GM12878 (cell line): Measurements from ENCODE around the gene NELL1. TPM values are rescaled to one million over a fixed set of nuclear protein-coding genes. Genes with fewer than 3 reads are reported as not detected.

Experiments used
- ATAC-seq: fragments of 200-7000 bp; cut with Tn5 transposase; 3 replicates; pipeline ENCODE4 v1.9.1; 2020; ENCODE audit warnings: mild to moderate bottlenecking, moderate library complexity
- BruUV-seq: library from RNA; stranded (reverse); fragments of 400-500 nt; replicated peaks from 2 replicates; lab custom pipeline; 2021; lab: Mats Ljungman, UMichigan
- CTCF ChIA-PET: fragments of 300-600 bp; sonication (Branson Sonifier 250); formaldehyde crosslinking; extraction: SDS; loops from one replicate; lab custom pipeline; 2021; ENCODE audit warnings: inconsistent platforms; lab: Yijun Ruan, JAX
- POLR2A ChIA-PET: fragments of 350-600 bp; formaldehyde crosslinking; extraction: SDS; loops from one replicate; lab custom pipeline; 2021; ENCODE audit warnings: inconsistent platforms; lab: Charles Lee
- RAD21 ChIA-PET: fragments of 300-600 bp; sonication (Branson Sonifier 250); formaldehyde crosslinking; loops from one replicate; lab custom pipeline; 2023; ENCODE audit warnings: antibody characterized with exemption; ENCODE audit not compliant: unreplicated experiment; lab: Charles Lee
- SMC1A ChIA-PET: fragments of 300-600 bp; sonication (Branson Sonifier 250); formaldehyde crosslinking; loops from one replicate; lab custom pipeline; 2023; ENCODE audit not compliant: unreplicated experiment, uncharacterized antibody; lab: Charles Lee
- DNase-seq: peaks from one replicate; pipeline ENCODE4 v3.0.0-alpha.2; 2011; ENCODE audit warnings: low read depth, low spot score
- FAIRE-seq: peaks from 3 replicates; lab custom pipeline; 2011; peaks lifted over from hg19 to GRCh38; lab: Jason Lieb, UNC
- H2AFZ ChIP-seq: 2 replicates; pipeline ENCODE4 v1.6.0; 2011; ENCODE audit warnings: low read depth, low read length, control low read depth; ENCODE audit not compliant: control insufficient read depth
- H3K27ac ChIP-seq: 2 replicates; pipeline ENCODE4 v1.5.1; 2011; ENCODE audit warnings: control low read depth; ENCODE audit not compliant: control insufficient read depth, insufficient read depth
- H3K27me3 ChIP-seq, 2 experiments: replicated peaks in 1 of 2; 2 replicates each; pipeline versions ENCODE4 v1.6.0 to v1.6.1; 2011; ENCODE audit warnings: low read length in 1 of 2; ENCODE audit not compliant: control insufficient read depth in 2 of 2, insufficient read depth in 2 of 2
- H3K36me3 ChIP-seq, 2 experiments: 2 replicates each; pipeline ENCODE4 v1.5.1; 2011; ENCODE audit warnings: low read length in 1 of 2; ENCODE audit not compliant: control insufficient read depth in 2 of 2, insufficient read depth in 2 of 2
- H3K4me1 ChIP-seq: 2 replicates; pipeline ENCODE4 v1.6.1; 2011; ENCODE audit warnings: mild to moderate bottlenecking, low read length, moderate library complexity, mixed read lengths; ENCODE audit not compliant: control insufficient read depth, insufficient read depth
- H3K4me2 ChIP-seq: 2 replicates; pipeline ENCODE4 v1.6.0; 2011; ENCODE audit warnings: control low read depth; ENCODE audit not compliant: control insufficient read depth, insufficient read depth
- H3K4me3 ChIP-seq: fragments of 200-600 bp; sonication (generic); 2 replicates; pipeline ENCODE4 v1.5.1; 2016
- H3K79me2 ChIP-seq: 2 replicates; pipeline ENCODE4 v1.6.0; 2011; ENCODE audit warnings: low read length; ENCODE audit not compliant: control insufficient read depth, insufficient read depth
- H3K9ac ChIP-seq: 2 replicates; pipeline ENCODE4 v1.8.0; 2011; ENCODE audit warnings: low read length, control low read depth, mixed read lengths; ENCODE audit not compliant: control insufficient read depth, insufficient read depth
- H3K9me3 ChIP-seq: replicated peaks from 3 replicates; pipeline ENCODE4 v1.5.1; 2011; ENCODE audit warnings: mild to moderate bottlenecking, low read length; ENCODE audit not compliant: control insufficient read depth, insufficient read depth
- H4K20me1 ChIP-seq: 2 replicates; pipeline ENCODE4 v1.6.0; 2011; ENCODE audit not compliant: control insufficient read depth, insufficient read depth
- BHLHE40 ChIP-seq, 2 experiments: fragments of 450-650 bp in 1 of 2; IDR thresholded peaks; 2 replicates each; pipeline ENCODE4 v1.6.1; 2011 to 2017; ENCODE audit warnings: low read depth in 2 of 2, borderline replicate concordance in 1 of 2, improper control_type of control experiment in 1 of 2, low read length in 1 of 2, mild to moderate bottlenecking in 1 of 2
- CBFB ChIP-seq: IDR thresholded peaks from 2 replicates; pipeline ENCODE4 v1.6.1; 2016; ENCODE audit warnings: antibody characterized with exemption, low read depth
- CHD2 ChIP-seq: IDR thresholded peaks from 2 replicates; pipeline ENCODE4 v1.6.1; 2011; ENCODE audit warnings: low read depth, low read length, improper control_type of control experiment, borderline replicate concordance
- CREB1 ChIP-seq: IDR thresholded peaks from 2 replicates; pipeline ENCODE4 v1.6.1; 2012; ENCODE audit warnings: low read depth, mild to moderate bottlenecking, inconsistent platforms
- EZH2 ChIP-seq: IDR thresholded peaks from 2 replicates; pipeline ENCODE4 v1.6.1; 2012; ENCODE audit warnings: low read depth, mild to moderate bottlenecking, control low read depth, inconsistent platforms, low read length, borderline replicate concordance; ENCODE audit not compliant: control insufficient read depth
- IRF4 ChIP-seq: IDR thresholded peaks from 2 replicates; pipeline ENCODE4 v1.6.1; 2011; ENCODE audit warnings: low read depth, low read length
- NFYB ChIP-seq: IDR thresholded peaks from 2 replicates; pipeline ENCODE4 v1.6.1; 2011; ENCODE audit warnings: low read depth, mild to moderate bottlenecking, low read length, improper control_type of control experiment, moderate library complexity; ENCODE audit not compliant: insufficient read depth
- PAX5 ChIP-seq: IDR thresholded peaks from 2 replicates; pipeline ENCODE4 v1.6.1; 2011; ENCODE audit warnings: low read depth, low read length, borderline replicate concordance
- SIX5 ChIP-seq: IDR thresholded peaks from 2 replicates; pipeline ENCODE4 v1.6.1; 2011; ENCODE audit warnings: mild to moderate bottlenecking, low read depth, low read length, moderate library complexity; ENCODE audit not compliant: severe bottlenecking
- TARDBP ChIP-seq: IDR thresholded peaks from 2 replicates; pipeline ENCODE4 v1.6.1; 2016; ENCODE audit warnings: borderline replicate concordance
- YY1 ChIP-seq: IDR thresholded peaks from 2 replicates; pipeline ENCODE4 v1.6.1; 2011; ENCODE audit warnings: low read depth, mild to moderate bottlenecking, low read length
- ZNF217 ChIP-seq: fragments of 450-650 bp; IDR thresholded peaks from 2 replicates; pipeline ENCODE4 v1.6.1; 2017; ENCODE audit warnings: antibody characterized with exemption, mild to moderate bottlenecking
- WGBS: methylation state at CpG from one replicate; pipeline ENCODE4 v1.1.6; 2016; ENCODE audit warnings: low lambda C conversion rate; ENCODE audit not compliant: insufficient replicate concordance, insufficient coverage; ENCODE audit errors: missing lambda C conversion rate; 5-methylcytosine and 5-hydroxymethylcytosine counted together
- in situ Hi-C: fragments of 300-500 bp; cut with MboI; formaldehyde crosslinking; loops from 9 replicates; pipeline ENCODE4 v1.14.3; 2018; ENCODE audit warnings: mixed read lengths
- intact Hi-C: fragments of 100-400 bp; cut with micrococcal nuclease; formaldehyde crosslinking; loops from one replicate; pipeline ENCODE4 v1.14.2; 2022; ENCODE audit not compliant: unreplicated experiment
- polyA plus RNA-seq, 11 experiments: library from polyadenylated mRNA; depleted of rRNA in 4 of 11; unstranded in 6 of 11; stranded (reverse) in 5 of 11; fragments of >200 nt; fragmentation: Nextera tagmentation in 4 of 11; fragmentation: Illumina TruSeq in 1 of 11; extraction: Ambion mirVana in 4 of 11; extraction: Trizol in 1 of 11; gene quantifications; 1 replicate in 1 of 11; 2 replicates in 10 of 11; pipeline versions ENCODE4 v1.2.1 to v1.2.3, GENCODE V29; 2011 to 2016; ENCODE audit warnings: inconsistent platforms in 2 of 11, missing spikeins in 2 of 11, low read depth in 1 of 11
- total RNA-seq, 4 experiments: library from RNA; depleted of rRNA in 3 of 4; stranded (reverse); fragments of >200 nt in 3 of 4; fragmentation: Illumina TruSeq in 1 of 4; extraction: Trizol in 1 of 4; gene quantifications; 2 replicates each; pipeline versions ENCODE4 v1.2.1 to v1.2.3, GENCODE V29; 2013 to 2021
- TF ChIP-seq, protein P1 (sequence below): fragments of 450-650 bp; IDR thresholded peaks from 2 replicates; pipeline ENCODE4 v1.6.1; 2016; ENCODE audit warnings: mild to moderate bottlenecking, moderate library complexity, borderline replicate concordance
- TF ChIP-seq, protein P2 (sequence below): IDR thresholded peaks from 2 replicates; pipeline ENCODE4 v1.6.1; 2012; ENCODE audit warnings: low read depth, low read length, improper control_type of control experiment
- TF ChIP-seq, protein P3 (sequence below): IDR thresholded peaks from 2 replicates; pipeline ENCODE4 v1.6.1; 2011; ENCODE audit warnings: borderline replicate concordance, low read depth, mild to moderate bottlenecking, moderate library complexity, low read length; ENCODE audit not compliant: insufficient read depth, poor library complexity, severe bottlenecking
- TF ChIP-seq, protein P4 (sequence below): IDR thresholded peaks from 2 replicates; pipeline ENCODE4 v1.6.1; 2012; ENCODE audit warnings: low read depth, low read length, improper control_type of control experiment

NELL1 gene
- total and polyA plus RNA-seq, 10 of the 15 experiments (the other 5 are each of a cell fraction or from before 2014, with no cell fraction given) = 0.02 to 0.12 TPM; not detected in 8

DNA sequence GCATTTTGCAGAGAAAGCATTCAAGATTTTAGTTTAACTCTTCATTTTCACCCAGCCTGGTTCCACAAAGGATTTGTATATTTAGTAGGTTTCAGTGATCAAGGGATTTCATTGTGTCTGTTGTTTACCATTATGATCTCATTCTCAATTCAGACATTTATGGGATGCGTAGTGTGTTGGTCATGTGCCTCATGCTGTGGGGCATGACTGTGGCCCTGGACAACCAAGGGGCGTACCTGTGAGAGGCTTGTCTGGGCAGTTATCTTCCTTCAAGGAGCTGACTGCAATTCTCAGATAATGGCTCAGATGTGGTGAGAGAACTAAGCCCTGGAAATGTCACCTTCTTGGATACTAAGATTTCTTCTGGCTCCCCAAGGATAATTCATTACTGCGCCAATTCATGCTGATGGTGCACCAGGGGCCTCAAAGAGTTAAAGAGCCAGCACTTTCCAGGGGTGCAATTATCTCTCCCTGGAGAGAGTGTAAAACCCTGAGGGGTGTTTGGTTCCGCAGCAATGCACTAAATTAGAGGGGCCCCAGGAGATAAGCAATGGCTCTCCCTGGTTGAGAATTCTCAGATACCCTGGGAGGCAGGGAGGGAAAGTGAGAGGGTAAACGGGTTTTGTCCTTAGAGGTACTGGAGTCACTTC lies 37.7 kb upstream of the NELL1 start (continued):
- TF ChIP-seq, protein P1, sequence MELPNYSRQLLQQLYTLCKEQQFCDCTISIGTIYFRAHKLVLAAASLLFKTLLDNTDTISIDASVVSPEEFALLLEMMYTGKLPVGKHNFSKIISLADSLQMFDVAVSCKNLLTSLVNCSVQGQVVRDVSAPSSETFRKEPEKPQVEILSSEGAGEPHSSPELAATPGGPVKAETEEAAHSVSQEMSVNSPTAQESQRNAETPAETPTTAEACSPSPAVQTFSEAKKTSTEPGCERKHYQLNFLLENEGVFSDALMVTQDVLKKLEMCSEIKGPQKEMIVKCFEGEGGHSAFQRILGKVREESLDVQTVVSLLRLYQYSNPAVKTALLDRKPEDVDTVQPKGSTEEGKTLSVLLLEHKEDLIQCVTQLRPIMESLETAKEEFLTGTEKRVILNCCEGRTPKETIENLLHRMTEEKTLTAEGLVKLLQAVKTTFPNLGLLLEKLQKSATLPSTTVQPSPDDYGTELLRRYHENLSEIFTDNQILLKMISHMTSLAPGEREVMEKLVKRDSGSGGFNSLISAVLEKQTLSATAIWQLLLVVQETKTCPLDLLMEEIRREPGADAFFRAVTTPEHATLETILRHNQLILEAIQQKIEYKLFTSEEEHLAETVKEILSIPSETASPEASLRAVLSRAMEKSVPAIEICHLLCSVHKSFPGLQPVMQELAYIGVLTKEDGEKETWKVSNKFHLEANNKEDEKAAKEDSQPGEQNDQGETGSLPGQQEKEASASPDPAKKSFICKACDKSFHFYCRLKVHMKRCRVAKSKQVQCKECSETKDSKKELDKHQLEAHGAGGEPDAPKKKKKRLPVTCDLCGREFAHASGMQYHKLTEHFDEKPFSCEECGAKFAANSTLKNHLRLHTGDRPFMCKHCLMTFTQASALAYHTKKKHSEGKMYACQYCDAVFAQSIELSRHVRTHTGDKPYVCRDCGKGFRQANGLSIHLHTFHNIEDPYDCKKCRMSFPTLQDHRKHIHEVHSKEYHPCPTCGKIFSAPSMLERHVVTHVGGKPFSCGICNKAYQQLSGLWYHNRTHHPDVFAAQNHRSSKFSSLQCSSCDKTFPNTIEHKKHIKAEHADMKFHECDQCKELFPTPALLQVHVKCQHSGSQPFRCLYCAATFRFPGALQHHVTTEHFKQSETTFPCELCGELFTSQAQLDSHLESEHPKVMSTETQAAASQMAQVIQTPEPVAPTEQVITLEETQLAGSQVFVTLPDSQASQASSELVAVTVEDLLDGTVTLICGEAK = no peak

DNA sequence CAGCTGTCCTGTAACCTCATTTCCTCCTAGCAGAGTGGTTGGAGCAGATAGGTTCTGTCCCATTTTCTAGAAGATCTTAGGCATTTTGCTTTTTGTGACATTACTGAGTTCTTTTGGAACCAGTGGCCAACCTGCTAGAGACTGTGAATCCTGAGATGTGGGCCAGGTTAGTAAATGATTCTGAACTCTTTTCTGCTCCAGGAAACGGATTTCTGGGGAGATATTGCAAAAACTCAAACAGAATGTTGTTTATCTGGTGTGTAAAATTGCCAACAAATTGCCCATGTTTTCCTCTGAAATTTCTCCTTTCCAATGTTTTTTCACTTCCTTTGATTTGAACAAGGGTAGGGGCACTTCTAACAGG lies 37.2 kb upstream of the NELL1 start:
- ChIA-PET CTCF (no interaction called here), POLR2A (no interaction called here), SMC1A (no interaction called here), RAD21 (no interaction called here)
- FAIRE-seq (no peak), DNase-seq (no peak), ATAC-seq (no peak)
- no peaks in the 10 kb centered on the region for H3K79me2 ChIP-seq
- no peak overlapping the region for H3K9ac ChIP-seq
- no peak overlapping the region for H3K27ac ChIP-seq
- H4K20me1 ChIP-seq = no peaks in the 10 kb centered on the region
- no peak overlapping the region for H3K4me2 ChIP-seq
- no peaks in the 10 kb centered on the region for H3K27me3 ChIP-seq
- no peaks in the 10 kb centered on the region for H3K4me1 ChIP-seq
- in situ Hi-C loops = no loop called here
- H2AFZ ChIP-seq = no peak overlapping the region
- no TSS peak for BruUV-seq
- no peak for TF ChIP-seq BHLHE40 (IDR thresholded peaks at IDR 0.05; ENCODE audit: borderline replicate concordance in 1 of 2, low read depth in 2 of 2, low read length in 1 of 2)
- TF ChIP-seq, protein P2, sequence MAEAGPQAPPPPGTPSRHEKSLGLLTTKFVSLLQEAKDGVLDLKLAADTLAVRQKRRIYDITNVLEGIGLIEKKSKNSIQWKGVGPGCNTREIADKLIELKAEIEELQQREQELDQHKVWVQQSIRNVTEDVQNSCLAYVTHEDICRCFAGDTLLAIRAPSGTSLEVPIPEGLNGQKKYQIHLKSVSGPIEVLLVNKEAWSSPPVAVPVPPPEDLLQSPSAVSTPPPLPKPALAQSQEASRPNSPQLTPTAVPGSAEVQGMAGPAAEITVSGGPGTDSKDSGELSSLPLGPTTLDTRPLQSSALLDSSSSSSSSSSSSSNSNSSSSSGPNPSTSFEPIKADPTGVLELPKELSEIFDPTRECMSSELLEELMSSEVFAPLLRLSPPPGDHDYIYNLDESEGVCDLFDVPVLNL = no peak
- TF ChIP-seq IRF4 = no peak
- no peak for TF ChIP-seq CREB1
- no peak for TF ChIP-seq TARDBP
- no peak for TF ChIP-seq YY1
- TF ChIP-seq SIX5 = no peak
- no peak for TF ChIP-seq PAX5
- TF ChIP-seq, protein P3, sequence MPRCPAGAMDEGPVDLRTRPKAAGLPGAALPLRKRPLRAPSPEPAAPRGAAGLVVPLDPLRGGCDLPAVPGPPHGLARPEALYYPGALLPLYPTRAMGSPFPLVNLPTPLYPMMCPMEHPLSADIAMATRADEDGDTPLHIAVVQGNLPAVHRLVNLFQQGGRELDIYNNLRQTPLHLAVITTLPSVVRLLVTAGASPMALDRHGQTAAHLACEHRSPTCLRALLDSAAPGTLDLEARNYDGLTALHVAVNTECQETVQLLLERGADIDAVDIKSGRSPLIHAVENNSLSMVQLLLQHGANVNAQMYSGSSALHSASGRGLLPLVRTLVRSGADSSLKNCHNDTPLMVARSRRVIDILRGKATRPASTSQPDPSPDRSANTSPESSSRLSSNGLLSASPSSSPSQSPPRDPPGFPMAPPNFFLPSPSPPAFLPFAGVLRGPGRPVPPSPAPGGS = no peak
- TF ChIP-seq NFYB = no peak
- no peak for TF ChIP-seq EZH2
- TF ChIP-seq, protein P4, sequence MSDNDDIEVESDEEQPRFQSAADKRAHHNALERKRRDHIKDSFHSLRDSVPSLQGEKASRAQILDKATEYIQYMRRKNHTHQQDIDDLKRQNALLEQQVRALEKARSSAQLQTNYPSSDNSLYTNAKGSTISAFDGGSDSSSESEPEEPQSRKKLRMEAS = no peak
- no peak for TF ChIP-seq CBFB
- TF ChIP-seq CHD2 = no peak
- no peak for TF ChIP-seq ZNF217
- intact Hi-C loops = no loop called here
- no peaks in the 10 kb centered on the region for H3K36me3 ChIP-seq
- no peaks in the 10 kb centered on the region for H3K9me3 ChIP-seq
- no peak overlapping the region for H3K4me3 ChIP-seq
- WGBS = 0% methylated on average over 1 of the region's 1 CpG
